ENCODE results near the gene UQCR10. TPM values are rescaled to one million over a fixed set of nuclear protein-coding genes. Genes with fewer than 3 reads are reported as not detected.

Gene UQCR10
- total RNA-seq, 4 donors from 2014 or later: 33.6 to 85.7 (median 66.8) TPM

DNA sequence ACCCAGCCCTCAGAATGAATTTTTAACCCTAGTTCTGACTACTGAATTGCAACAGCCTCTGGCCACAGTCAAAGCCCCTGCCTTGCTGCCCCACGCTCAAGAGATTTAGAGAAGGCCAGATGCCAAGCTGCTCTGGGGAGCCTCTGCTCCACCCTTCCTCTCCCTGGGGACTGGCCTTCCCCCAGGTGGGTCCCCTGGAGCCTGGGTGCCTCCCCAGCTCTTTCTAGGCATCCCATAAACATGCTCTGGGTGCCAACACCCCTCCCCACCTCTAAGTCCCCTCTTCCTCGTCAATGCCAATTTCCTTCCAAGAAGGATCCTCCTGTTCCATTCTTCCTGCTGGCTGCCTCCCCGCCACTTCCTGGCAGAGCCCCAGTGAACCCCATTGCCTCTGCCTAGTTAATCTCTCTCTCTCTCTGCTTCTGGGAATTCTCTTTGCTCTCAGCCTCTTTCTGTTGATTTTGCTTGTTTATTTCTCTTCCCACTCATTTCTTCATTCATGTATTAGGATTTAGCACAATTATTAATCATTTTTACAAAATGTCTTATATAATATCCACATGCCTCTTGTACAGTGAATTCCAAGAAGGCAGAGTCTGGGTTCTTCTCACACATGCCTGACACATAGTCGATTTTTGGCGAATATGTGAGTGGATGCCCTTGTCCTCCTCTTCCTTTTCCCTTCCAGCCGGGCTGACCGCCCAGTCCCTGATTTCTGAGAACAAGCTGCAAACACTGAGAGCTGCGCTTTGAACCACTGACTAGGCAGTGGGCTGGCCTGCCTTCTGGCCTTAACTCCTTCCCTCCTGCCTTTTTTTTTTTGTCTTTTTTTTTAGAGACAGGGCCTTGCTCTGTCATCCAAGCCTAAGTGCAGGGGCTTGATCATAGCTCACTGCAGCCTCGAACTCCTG lies 17.5 kb downstream of the UQCR10 start:
- Histone ChIP-seq H3K27me3 (no peaks in the 10 kb centered on the region), H3K9me3 (no peaks in the 10 kb centered on the region), H3K4me1 (peaks cover 47% of the 10 kb centered on the region), H3K4me3 (no peak overlapping the region), H3K36me3 (peaks cover 21% of the 10 kb centered on the region), H3K27ac (peak overlapping the region; percentile 61)
- DNase-seq (ENCODE audit: low spot score in 2 of 2): no peak
- TF ChIP-seq, protein P1, sequence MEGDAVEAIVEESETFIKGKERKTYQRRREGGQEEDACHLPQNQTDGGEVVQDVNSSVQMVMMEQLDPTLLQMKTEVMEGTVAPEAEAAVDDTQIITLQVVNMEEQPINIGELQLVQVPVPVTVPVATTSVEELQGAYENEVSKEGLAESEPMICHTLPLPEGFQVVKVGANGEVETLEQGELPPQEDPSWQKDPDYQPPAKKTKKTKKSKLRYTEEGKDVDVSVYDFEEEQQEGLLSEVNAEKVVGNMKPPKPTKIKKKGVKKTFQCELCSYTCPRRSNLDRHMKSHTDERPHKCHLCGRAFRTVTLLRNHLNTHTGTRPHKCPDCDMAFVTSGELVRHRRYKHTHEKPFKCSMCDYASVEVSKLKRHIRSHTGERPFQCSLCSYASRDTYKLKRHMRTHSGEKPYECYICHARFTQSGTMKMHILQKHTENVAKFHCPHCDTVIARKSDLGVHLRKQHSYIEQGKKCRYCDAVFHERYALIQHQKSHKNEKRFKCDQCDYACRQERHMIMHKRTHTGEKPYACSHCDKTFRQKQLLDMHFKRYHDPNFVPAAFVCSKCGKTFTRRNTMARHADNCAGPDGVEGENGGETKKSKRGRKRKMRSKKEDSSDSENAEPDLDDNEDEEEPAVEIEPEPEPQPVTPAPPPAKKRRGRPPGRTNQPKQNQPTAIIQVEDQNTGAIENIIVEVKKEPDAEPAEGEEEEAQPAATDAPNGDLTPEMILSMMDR (IDR thresholded peaks at IDR 0.05): no peak
- TF ChIP-seq POLR2AphosphoS5 (IDR thresholded peaks at IDR 0.05) (no peak), POLR2A (IDR thresholded peaks at IDR 0.05) (no peak), EP300 (IDR thresholded peaks at IDR 0.05) (no peak)
- 29% methylated on average over 9 of the region's 9 CpGs for WGBS

DNA sequence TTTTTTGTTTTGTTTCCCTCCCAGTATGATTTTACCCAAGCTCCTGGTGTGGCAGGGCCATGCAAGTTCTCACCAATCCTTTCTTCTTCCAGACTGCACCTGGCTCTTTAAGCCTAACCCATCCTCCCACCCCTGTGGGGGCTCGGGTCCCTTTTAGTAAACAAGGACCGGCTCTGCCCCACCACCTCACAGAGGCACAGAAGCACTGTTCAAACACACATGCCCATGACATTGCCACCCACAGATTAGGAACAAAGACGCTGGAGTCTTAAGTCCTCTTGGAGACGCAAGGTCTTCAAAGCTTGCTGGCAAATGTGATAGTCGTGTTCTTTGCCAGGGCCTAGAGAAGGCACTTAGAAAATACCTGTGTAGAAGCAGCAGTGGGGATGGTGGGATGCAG lies 18.9 kb downstream of the UQCR10 start:
- no peak for DNase-seq (ENCODE audit: low spot score in 2 of 2)
- H3K27me3 ChIP-seq: no peaks in the 10 kb centered on the region
- H3K4me3 ChIP-seq: no peak overlapping the region
- WGBS: 79% methylated on average over 5 of the region's 5 CpGs
- H3K27ac ChIP-seq: no peak overlapping the region
- peaks cover 39% of the 10 kb centered on the region for H3K4me1 ChIP-seq
- peaks cover 35% of the 10 kb centered on the region for H3K36me3 ChIP-seq
- H3K9me3 ChIP-seq: no peaks in the 10 kb centered on the region
- TF ChIP-seq EP300 (IDR thresholded peaks at IDR 0.05): no peak
- no peak for TF ChIP-seq POLR2A (IDR thresholded peaks at IDR 0.05)
- TF ChIP-seq POLR2AphosphoS5 (IDR thresholded peaks at IDR 0.05): no peak
- TF ChIP-seq, protein P1 (IDR thresholded peaks at IDR 0.05): no peak

DNA sequence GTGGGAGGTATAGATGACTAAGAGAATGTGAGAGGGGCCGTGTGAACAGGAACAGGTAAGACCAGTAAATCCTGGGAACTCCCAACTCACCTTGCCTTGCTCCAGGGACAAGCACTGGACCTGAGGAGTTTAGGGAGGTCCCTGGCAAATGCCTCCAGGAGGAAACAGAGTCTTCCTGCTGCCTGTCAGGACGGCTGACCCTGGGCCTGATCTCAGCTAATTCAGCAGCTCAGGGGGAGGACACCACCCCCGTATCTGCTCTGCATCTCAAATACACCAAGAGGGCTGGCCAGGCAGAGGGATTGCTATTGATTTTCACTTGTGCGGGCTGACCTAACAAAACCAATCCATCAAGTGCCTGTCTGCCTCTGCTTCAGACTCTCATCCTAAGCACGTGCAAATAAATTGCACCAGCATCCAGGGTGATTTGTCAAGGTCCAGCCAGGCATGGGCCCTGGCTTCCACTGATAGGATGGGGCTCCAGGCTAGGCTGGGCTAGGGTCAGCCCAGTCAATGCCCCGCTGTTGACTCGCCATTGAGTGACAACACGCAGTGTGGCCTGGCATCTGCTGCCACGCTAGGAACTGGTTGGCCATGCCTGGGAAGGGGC lies 20.3 kb downstream of the UQCR10 start:
- WGBS: 42% methylated on average over 3 of the region's 9 CpGs
- TF ChIP-seq EP300 (IDR thresholded peaks at IDR 0.05) (no peak), POLR2AphosphoS5 (IDR thresholded peaks at IDR 0.05) (no peak), POLR2A (IDR thresholded peaks at IDR 0.05) (no peak)
- TF ChIP-seq, protein P1 (IDR thresholded peaks at IDR 0.05): no peak
- H3K9me3 ChIP-seq: no peaks in the 10 kb centered on the region
- H3K27me3 ChIP-seq: no peaks in the 10 kb centered on the region
- DNase-seq (ENCODE audit: low spot score in 2 of 2): no peak
- H3K4me1 ChIP-seq: peaks cover 25% of the 10 kb centered on the region
- H3K36me3 ChIP-seq: peaks cover 49% of the 10 kb centered on the region
- H3K4me3 ChIP-seq: no peak overlapping the region
- no peak overlapping the region for H3K27ac ChIP-seq

DNA sequence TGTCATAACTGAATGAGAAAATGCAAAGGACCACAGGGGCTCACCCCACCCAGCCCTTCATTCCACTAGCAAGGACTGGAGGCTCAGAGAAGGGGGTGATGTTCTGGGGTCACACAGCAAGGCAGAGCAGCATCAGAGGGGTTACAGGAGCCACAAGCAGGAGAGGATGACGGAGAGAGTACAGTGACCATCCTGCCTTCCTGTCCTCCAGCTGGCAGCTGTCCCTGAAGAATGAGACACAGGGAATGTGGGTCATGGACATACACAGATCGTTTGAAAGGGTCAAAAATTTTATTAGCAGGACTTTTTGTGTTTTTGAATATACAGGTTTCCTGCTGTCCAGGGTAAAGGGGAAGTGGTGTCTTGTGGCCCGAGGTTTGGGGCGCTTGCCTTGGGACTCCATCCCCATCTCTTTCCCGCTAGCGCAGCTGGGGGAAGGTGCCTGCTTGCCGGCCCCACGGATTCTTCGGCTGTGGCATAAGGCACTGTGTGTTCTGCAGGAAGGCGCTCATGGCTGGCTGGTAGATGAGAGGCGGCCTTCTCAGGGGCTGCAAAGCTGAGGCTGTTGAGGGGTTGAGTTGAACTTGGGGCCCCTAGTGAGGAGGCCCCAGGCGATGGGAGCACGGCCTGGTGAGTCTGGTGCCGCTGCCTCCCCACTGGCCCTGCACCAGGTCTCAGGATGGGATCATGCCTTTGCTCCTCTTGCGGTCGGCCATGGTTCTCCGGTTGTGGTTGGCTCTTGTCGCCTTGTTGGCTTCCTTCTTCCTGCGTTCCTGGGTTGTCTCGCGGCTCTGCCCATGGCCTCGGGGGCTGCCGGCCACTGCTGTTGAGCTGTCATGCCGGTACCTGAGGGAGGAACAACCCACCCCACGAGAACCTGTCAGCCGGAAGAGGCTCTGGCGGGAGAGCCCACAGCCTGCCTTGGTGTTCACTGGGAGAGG lies 21.4 kb downstream of the UQCR10 start:
- DNase-seq (ENCODE audit: low spot score in 2 of 2): no peak
- 88% methylated on average over 15 of the region's 27 CpGs for whole genome bisulfite sequencing
- Histone ChIP-seq H3K36me3 (peaks cover 60% of the 10 kb centered on the region), H3K4me1 (peaks cover 23% of the 10 kb centered on the region), H3K4me3 (no peak overlapping the region), H3K27ac (no peak overlapping the region), H3K9me3 (no peaks in the 10 kb centered on the region), H3K27me3 (no peaks in the 10 kb centered on the region)
- TF ChIP-seq, protein P1 (IDR thresholded peaks at IDR 0.05): no peak
- TF ChIP-seq POLR2AphosphoS5 (IDR thresholded peaks at IDR 0.05) (no peak), POLR2A (IDR thresholded peaks at IDR 0.05) (no peak), EP300 (IDR thresholded peaks at IDR 0.05) (no peak)

Measured in suprapubic skin (tissue), 4 donors.